SK-N-DZ (cell line): ENCODE results near the gene CDC34.
"Not testable (repeated sequence)": the region's sequence is repeated elsewhere in the genome, so short reads cannot be mapped to it uniquely, and the experiment has no call there.

Experiments used
- DNase-seq: peaks from one replicate; pipeline ENCODE4 v3.0.0-alpha.2; 2015; ENCODE audit warnings: low spot score

CDC34 gene

GRCh38 chr19:572743-573518 is 41.4 kb downstream of the CDC34 start:
- no peak for DNase-seq

GRCh38 chr19:573519-573825 is 41.9 kb downstream of the CDC34 start:
- no peak for DNase-seq

- DNase-seq = no peak
Measured at GRCh38 chr19:574658-575526, 43.3 kb downstream of the CDC34 start.

- no peak for DNase-seq
Measured at GRCh38 chr19:575527-576506, 44.3 kb downstream of the CDC34 start.

GRCh38 chr19:576768-577438 is 45.3 kb downstream of the CDC34 start:
- DNase-seq = no peak

GRCh38 chr19:577439-578392 is 46.2 kb downstream of the CDC34 start:
- no peak for DNase-seq

GRCh38 chr19:579111-579841 is 47.7 kb downstream of the CDC34 start:
- no peak for DNase-seq

DNA sequence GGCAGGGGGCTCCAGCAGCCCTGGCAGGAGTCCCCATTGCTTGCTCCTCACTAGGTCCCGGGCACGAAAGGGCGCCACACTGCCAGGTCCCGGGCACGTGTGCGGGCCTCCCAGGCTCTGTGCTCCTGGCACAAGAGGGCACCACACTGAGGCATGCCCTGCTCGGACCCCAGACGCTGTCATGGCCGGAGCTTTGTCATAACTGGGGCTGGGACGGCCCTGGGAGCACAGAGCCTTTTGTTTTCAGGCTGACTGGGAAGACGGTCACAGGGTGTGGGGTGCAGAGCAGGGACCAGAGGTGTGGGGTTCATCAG is 48.2 kb downstream of the CDC34 start:
- no peak for DNase-seq

DNA sequence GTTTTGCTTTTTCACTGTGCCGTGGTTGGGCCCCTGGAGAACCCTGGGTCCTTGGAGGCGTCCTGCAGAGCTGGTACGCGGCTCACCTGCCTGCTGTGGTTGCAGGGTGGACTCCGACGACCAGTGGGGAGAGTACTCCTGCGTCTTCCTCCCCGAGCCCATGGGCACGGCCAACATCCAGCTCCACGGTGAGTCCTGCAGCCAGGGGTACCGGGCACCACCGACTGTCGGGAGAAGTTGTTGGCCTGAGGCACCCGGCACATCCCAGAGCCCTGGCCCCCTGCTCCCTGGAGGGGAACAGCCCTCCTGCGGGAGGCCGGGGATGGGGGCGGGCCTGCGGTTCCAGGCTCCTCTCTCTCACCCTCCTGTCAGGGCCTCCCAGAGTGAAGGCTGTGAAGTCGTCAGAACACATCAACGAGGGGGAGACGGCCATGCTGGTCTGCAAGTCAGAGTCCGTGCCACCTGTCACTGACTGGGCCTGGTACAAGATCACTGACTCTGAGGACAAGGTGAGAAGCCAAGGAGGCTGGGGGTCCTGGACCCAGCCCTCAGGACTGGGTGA is 48.8 kb downstream of the CDC34 start:
- DNase-seq = no peak

GRCh38 chr19:581399-582111 is 50.0 kb downstream of the CDC34 start:
- DNase-seq = no peak

DNA sequence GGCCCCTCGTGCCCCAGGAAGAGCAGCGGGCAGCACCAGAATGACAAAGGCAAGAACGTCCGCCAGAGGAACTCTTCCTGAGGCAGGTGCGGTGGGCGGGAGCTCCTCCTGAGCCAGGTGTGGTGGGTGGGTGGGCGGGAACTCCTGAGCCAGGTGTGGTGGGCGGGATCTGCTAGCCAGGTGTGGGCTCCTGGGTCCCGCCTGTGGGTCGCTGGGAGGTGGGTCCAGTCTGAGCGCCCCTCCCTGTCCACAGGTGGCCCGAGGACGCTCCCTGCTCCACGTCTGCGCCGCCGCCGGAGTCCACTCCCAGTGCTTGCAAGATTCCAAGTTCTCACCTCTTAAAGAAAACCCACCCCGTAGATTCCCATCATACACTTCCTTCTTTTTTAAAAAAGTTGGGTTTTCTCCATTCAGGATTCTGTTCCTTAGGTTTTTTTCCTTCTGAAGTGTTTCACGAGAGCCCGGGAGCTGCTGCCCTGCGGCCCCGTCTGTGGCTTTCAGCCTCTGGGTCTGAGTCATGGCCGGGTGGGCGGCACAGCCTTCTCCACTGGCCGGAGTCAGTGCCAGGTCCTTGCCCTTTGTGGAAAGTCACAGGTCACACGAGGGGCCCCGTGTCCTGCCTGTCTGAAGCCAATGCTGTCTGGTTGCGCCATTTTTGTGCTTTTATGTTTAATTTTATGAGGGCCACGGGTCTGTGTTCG is 51.1 kb downstream of the CDC34 start:
- no peak for DNase-seq

GRCh38 chr19:583198-583967 is 51.8 kb downstream of the CDC34 start:
- DNase-seq = no peak

DNA sequence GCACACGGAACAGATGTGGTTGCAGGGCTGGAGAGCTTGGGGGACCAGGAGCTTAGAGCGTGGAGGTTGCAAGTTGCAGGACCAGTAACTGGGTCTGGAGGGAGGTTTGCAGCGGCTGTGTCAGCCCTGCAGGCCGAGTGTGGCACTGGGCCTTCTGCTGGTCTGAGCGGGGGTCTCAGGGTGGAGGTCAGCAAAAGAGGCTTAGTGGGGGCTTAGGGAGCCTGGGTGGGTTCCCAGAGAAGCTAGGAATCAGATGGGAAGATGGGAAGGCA is 52.3 kb downstream of the CDC34 start:
- DNase-seq = no peak

GRCh38 chr19:584240-585001 is 52.9 kb downstream of the CDC34 start:
- DNase-seq = peak; percentile 73

GRCh38 chr19:585146-585545 is 53.6 kb downstream of the CDC34 start:
- not testable (repeated sequence) for DNase-seq

- no peak for DNase-seq
Measured at GRCh38 chr19:585551-586110, 54.1 kb downstream of the CDC34 start.
